Breast epithelium (tissue), 3 donors: ENCODE results near the gene DOCK11.

Experiments
- POLR2A ChIP-seq: fragments of 450-650 bp; IDR thresholded peaks from one replicate; pipeline ENCODE4 v1.6.1; 2016; ENCODE audit warnings: antibody characterized with exemption, mild to moderate bottlenecking, moderate library complexity
- POLR2AphosphoS5 ChIP-seq, 3 donors: sonication (generic); formaldehyde crosslinking; IDR thresholded peaks; one replicate each; pipeline ENCODE4 v1.6.1; 2017; ENCODE audit warnings: antibody characterized with exemption in 3 of 3
- TF ChIP-seq, protein P1 (sequence below), 3 donors: fragments of 450-650 bp; IDR thresholded peaks; one replicate each; pipeline ENCODE4 v1.5.1; 2016 to 2017; ENCODE audit warnings: antibody characterized with exemption in 3 of 3, mild to moderate bottlenecking in 3 of 3, moderate library complexity in 3 of 3

DNA sequence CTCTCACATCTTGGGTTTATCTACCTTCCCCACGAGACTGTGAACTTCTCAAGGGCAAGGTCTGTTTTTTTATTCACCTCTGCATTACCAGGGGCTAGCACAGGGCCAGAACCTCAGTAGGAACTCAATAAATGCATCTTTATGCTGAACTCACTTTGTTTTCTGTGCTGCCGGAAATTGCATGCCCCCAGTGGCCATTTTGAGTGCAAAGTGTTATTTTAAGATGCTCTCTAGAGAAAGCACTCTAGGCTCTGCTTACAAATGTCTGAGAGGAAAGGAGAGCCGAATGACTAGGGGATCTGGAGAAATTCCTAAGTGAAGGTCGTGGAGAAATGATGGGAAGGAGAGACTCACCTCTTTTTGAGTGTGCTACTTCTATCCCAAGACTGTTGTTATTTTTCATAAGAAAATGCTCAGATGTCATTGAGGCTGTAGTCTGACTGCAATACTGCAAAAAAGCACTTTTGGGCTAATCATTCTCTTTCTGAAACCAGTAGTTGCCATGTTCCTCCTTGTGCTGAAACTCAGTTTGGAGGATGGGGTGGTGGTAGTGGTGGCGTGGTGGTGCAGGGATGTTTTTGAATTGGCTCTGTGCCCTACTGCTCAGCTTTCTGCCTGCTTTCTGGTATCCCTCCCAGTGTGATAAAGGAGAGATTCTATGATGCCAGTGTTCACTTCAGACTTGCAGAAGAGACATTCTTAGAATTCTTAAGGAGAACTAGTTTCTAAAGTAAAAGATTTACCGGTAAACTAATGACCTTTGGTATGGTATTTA lies 41.3 kb downstream of the DOCK11 start:
- TF ChIP-seq POLR2AphosphoS5 (IDR thresholded peaks at IDR 0.05) (no peak), POLR2A (no peak)
- TF ChIP-seq, protein P1, sequence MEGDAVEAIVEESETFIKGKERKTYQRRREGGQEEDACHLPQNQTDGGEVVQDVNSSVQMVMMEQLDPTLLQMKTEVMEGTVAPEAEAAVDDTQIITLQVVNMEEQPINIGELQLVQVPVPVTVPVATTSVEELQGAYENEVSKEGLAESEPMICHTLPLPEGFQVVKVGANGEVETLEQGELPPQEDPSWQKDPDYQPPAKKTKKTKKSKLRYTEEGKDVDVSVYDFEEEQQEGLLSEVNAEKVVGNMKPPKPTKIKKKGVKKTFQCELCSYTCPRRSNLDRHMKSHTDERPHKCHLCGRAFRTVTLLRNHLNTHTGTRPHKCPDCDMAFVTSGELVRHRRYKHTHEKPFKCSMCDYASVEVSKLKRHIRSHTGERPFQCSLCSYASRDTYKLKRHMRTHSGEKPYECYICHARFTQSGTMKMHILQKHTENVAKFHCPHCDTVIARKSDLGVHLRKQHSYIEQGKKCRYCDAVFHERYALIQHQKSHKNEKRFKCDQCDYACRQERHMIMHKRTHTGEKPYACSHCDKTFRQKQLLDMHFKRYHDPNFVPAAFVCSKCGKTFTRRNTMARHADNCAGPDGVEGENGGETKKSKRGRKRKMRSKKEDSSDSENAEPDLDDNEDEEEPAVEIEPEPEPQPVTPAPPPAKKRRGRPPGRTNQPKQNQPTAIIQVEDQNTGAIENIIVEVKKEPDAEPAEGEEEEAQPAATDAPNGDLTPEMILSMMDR (IDR thresholded peaks at IDR 0.05): no peak
